NT2/D1 (cell line): ENCODE measurements around the gene COBLL1.

Experiments
- SUZ12 ChIP-seq: IDR thresholded peaks from 2 replicates; pipeline ENCODE4 v1.6.1; 2011; ENCODE audit not compliant: insufficient read length, insufficient read depth; ENCODE audit errors: extremely low read depth
- YY1 ChIP-seq: IDR thresholded peaks from 2 replicates; pipeline ENCODE4 v1.6.1; 2011; ENCODE audit not compliant: insufficient read length, insufficient read depth

DNA sequence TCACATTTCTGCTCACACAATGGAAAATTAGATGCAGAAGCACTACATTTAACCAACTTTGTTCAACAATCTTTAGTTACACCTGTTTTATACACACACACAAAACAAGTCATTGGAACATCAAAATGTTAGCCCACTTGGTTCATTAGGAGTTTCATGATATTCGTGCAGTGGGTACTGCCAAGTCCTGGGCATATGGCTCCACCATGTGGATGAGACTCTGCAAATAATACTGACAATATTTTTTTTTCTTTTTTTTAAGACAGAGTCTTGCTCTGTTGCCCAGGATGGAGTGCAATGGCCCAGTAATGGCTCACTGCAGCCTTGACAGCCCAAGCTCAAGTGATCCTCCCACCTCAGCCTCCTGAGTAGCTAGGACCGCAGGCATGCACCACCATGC, 185.9 kb downstream of the COBLL1 start:
- TF ChIP-seq YY1, result no peak
- no peak for TF ChIP-seq SUZ12
